Caki2 (cell line): ENCODE results near the gene FAM184B. TPM values are rescaled to one million over a fixed set of nuclear protein-coding genes. Genes with fewer than 3 reads are reported as not detected.

Source experiments
- total RNA-seq: library from RNA; depleted of rRNA; stranded (reverse); fragments of >200 nt; shearing (Covaris generic); gene quantifications from 2 replicates; pipeline ENCODE4 v1.2.3, GENCODE V29; 2014; ENCODE audit warnings: low replicate concordance; rRNA removed

The FAM184B gene
- total RNA-seq, 1 experiment from 2014 or later: not detected

Other genes starting within 250 kb of the FAM184B start
- 73.7 and 80.0 TPM in 2 replicates for gene LAP3, start 204.4 kb downstream of the FAM184B start, total RNA-seq
- gene MED28, start 167.0 kb downstream of the FAM184B start, total RNA-seq: 14.5 and 18.5 TPM in 2 replicates
- gene DCAF16, start 29.1 kb upstream of the FAM184B start, total RNA-seq: 11.4 and 28.7 TPM in 2 replicates
- 18.2 and 25.3 TPM in 2 replicates for gene NCAPG, start 29.4 kb upstream of the FAM184B start, total RNA-seq
- 29.6 and 33.8 TPM in 2 replicates for gene LCORL, start 240.1 kb upstream of the FAM184B start, total RNA-seq